Dendritic cell treated with granulocyte-macrophage colony-stimulating factor and Interleukin-4, amounts not matched to agents 40 ng/mL and 50 ng/mL, for 4 days (primary cell): Measurements from ENCODE around the gene COL27A1.
"Not testable (repeated sequence)": the region's sequence is repeated elsewhere in the genome, so short reads cannot be mapped to it uniquely, and the experiment has no call there.

Experiments
- H3K27ac Mint-ChIP-seq: one replicate; pipeline ENCODE4 v1.8.0; 2022; ENCODE audit warnings: mild to moderate bottlenecking, mixed read lengths
- H3K27me3 Mint-ChIP-seq: one replicate; pipeline ENCODE4 v1.8.0; 2022; ENCODE audit warnings: mild to moderate bottlenecking, mixed read lengths
- H3K36me3 Mint-ChIP-seq: one replicate; pipeline ENCODE4 v1.8.0; 2022; ENCODE audit warnings: low read depth, mixed read lengths
- H3K4me1 Mint-ChIP-seq: one replicate; pipeline ENCODE4 v1.8.0; 2022; ENCODE audit warnings: low read depth, mixed read lengths
- H3K4me3 Mint-ChIP-seq: one replicate; pipeline ENCODE4 v1.8.0; 2022; ENCODE audit warnings: mild to moderate bottlenecking, moderate library complexity, mixed read lengths
- H3K9me3 Mint-ChIP-seq: one replicate; pipeline ENCODE4 v1.8.0; 2022; ENCODE audit warnings: mixed read lengths
- intact Hi-C: fragments of 100-400 bp; cut with micrococcal nuclease; formaldehyde crosslinking; loops from one replicate; pipeline ENCODE4 v1.15.0; 2022

COL27A1 gene

DNA sequence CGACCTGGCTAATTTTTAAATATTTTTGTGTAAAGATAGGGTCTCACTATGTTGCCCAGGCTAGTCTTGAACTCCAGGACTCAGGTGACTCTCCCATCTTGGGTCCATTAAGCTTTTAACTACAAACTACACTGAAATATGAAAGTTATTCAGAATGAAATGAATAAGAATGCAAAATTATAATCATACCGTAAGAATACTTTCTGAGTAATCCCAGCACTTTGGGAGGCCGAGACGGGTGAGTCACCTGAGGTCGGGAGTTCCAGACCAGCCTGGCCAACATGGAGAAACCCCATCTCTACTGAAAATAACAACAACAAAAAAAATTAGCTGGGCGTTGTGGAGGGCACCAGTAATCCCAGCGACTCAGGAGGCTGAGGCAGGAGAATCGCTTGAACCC, 166.4 kb downstream of the COL27A1 start:
- Mint-ChIP-seq H3K4me1 (peaks cover 7% of the 10 kb centered on the region), H3K27ac (no peak overlapping the region), H3K27me3 (no peaks in the 10 kb centered on the region), H3K9me3 (no peaks in the 10 kb centered on the region), H3K4me3 (no peak overlapping the region), H3K36me3 (no peaks in the 10 kb centered on the region)
- intact Hi-C loops, result no loop called here

DNA sequence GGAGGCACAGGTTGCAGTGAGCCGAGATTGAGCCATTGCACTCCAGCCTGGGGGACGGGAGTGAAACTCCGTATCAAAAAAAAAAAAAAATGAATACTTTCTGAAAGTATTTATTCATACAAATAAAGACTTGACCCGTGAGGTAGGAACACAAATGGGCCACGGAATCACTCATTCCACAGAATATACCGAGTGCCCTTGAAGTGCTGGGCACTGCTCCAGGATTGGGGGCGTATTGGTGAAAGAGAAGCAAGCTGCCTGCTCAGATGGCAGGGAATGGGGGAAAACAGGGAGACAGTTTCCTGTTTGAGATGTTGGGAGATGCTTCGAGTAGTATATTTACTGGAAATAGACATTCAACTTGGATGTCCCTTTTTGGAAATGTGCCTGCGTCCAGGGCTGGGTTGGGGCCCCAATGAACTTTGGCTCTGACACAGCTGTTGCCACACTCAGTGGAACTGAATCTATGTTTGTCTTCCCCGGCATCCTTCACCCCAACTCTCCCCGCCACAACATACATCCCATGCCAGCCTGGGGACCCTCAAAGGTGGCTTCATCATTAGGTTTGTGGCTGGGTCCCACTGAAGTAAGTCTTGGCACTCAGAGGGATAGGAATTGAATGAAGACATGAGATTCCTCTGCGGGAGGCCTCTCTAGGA, 167.0 kb downstream of the COL27A1 start:
- H3K27me3 Mint-ChIP-seq, H3K4me1 Mint-ChIP-seq, H3K9me3 Mint-ChIP-seq, H3K4me3 Mint-ChIP-seq, H3K36me3 Mint-ChIP-seq, intact Hi-C loops, H3K27ac Mint-ChIP-seq: not testable (repeated sequence)

DNA sequence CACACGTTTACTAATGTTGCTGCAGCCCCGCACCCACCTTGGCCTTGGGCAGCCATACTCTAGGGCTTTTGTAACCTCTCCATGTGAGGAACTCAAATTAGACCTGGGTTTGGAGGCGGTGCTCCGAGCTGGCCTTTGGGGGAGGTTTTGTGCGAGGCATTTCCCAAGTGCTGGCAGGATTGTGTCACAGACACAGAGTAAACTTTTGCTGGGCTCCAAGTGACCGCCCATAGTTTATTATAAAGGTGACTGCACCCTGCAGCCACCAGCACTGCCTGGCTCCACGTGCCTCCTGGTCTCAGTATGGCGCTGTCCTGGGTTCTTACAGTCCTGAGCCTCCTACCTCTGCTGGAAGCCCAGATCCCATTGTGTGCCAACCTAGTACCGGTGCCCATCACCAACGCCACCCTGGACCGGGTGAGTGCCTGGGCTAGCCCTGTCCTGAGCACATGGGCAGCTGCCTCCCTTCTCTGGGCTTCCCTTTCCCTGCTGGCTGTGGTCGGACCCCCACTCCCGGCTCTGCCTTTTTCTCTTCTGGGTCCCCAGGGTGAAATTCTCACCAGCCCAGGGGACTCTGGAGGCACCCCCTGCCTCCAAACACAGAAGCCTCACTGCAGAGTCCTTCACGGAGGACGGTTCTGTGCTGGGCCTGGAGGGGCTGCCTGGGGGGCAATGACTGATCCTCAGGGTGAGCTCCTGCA, 167.6 kb downstream of the COL27A1 start, which contains the start of gene ORM1:
Gene ORM1, plus strand, starts transcription at position 268 of the 701 bp plus-strand sequence. Its CDS starts 36 bp downstream, at position 304.
- H3K36me3 Mint-ChIP-seq, H3K4me3 Mint-ChIP-seq, intact Hi-C loops, H3K27me3 Mint-ChIP-seq, H3K9me3 Mint-ChIP-seq, H3K4me1 Mint-ChIP-seq, H3K27ac Mint-ChIP-seq: not testable (repeated sequence)

DNA sequence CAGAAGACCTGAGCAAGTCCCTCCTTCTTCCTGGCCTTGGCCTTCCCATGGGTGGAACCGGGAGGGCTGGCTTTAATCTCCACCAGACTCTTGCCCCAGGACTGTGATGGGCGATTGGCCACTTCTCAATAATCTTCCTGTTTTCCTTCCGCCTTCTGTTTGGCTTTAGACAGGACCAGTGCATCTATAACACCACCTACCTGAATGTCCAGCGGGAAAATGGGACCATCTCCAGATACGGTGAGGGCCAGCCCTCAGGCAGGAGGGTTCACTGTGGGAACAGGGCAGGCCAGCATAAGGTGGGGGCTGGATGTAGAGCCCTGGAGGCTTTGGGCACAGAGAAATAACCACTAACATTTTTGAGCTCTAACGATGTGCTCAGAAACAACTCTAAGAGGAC, 168.5 kb downstream of the COL27A1 start:
- H3K9me3 Mint-ChIP-seq, H3K27me3 Mint-ChIP-seq, H3K4me1 Mint-ChIP-seq, H3K27ac Mint-ChIP-seq, H3K4me3 Mint-ChIP-seq, H3K36me3 Mint-ChIP-seq, intact Hi-C loops: not testable (repeated sequence)

DNA sequence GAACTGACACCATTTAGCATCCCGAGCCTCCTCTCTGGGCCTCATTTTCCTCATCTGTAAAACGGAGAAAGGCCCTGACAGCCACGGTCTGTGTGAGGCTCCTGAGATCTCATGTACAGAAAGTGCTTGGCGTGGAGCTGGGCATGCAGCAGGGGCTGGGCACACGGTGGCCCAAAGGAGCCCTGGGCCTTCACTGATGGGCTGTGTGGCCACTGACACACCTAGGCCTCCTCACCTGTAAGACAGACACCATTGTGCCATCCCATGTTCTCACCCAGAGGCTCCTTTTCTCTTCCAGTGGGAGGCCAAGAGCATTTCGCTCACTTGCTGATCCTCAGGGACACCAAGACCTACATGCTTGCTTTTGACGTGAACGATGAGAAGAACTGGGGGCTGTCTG, 169.2 kb downstream of the COL27A1 start:
- Mint-ChIP-seq H3K27ac (no peak overlapping the region), H3K4me3 (no peak overlapping the region), H3K9me3 (no peaks in the 10 kb centered on the region), H3K36me3 (no peaks in the 10 kb centered on the region), H3K27me3 (no peaks in the 10 kb centered on the region), H3K4me1 (no peaks in the 10 kb centered on the region)
- intact Hi-C loops, result no loop called here

DNA sequence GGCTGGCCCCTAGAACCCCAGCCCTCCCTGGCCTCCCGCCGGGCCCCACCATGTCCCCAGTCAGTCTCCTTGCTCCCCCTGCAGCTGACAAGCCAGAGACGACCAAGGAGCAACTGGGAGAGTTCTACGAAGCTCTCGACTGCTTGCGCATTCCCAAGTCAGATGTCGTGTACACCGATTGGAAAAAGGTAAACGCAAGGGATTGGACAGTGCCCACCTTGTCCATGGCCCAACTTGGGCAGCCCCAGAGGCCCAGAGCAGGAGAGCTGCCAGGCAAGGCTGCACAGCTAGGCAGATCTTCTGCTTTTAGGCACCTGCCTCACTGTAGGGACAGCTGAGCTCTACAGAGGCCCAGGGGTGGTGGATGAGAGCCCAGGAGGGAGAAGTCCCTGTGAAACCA, 169.6 kb downstream of the COL27A1 start:
- H3K27ac Mint-ChIP-seq, H3K4me3 Mint-ChIP-seq, H3K9me3 Mint-ChIP-seq, H3K36me3 Mint-ChIP-seq, H3K4me1 Mint-ChIP-seq, intact Hi-C loops, H3K27me3 Mint-ChIP-seq: not testable (repeated sequence)

DNA sequence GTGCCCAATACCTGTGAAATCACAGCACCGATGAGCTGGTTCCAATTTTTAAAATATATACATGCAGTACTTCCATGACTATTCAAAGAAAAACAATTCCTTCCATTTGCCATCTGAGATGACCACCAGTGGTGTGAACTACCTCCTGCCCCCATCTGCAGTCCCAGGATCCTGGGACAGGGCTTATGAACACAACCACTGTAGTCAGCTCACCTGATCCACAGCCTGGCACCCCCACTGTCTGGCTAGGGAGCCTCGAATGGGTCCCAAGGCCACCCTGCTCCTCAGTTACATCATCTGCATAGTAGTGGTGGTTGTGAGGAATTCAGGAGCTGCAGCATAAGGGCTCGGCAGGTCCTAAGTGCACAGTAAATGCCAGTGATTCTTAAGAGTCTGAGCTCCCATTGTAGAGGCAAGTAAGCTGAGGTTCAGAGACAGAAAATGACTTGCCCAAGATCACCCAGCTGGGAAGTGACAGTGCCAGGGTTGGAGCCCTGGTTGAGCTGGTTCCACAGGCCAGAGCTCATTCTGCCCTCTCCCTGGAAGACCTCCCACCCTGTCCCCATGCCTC, 170.4 kb downstream of the COL27A1 start:
- H3K4me1 Mint-ChIP-seq, H3K27ac Mint-ChIP-seq, H3K27me3 Mint-ChIP-seq, intact Hi-C loops, H3K4me3 Mint-ChIP-seq, H3K9me3 Mint-ChIP-seq, H3K36me3 Mint-ChIP-seq: not testable (repeated sequence)

DNA sequence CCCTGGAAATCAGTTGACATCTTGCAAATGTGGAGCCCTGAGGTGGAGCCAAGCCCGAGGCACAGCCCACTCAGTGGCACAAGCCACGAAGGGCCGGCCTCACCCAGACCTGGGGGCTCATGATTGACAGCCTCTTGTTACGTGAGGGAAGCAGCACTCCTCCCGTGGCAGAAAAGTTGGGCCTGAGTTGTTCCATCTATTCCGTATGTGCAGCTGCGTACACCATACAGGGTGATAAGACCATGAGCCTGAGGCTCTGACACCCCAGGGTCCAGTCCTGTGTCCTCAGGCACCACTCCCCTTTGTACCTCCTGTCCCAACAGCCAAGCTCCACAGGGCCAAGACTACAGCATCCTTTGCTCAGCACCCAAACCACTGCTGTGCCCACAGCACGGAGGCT, 172.4 kb downstream of the COL27A1 start:
- Mint-ChIP-seq H3K4me1 (no peaks in the 10 kb centered on the region), H3K4me3 (no peak overlapping the region), H3K9me3 (no peaks in the 10 kb centered on the region), H3K36me3 (no peaks in the 10 kb centered on the region), H3K27me3 (peaks cover 7% of the 10 kb centered on the region), H3K27ac (no peak overlapping the region)
- intact Hi-C loops, result no loop called here

DNA sequence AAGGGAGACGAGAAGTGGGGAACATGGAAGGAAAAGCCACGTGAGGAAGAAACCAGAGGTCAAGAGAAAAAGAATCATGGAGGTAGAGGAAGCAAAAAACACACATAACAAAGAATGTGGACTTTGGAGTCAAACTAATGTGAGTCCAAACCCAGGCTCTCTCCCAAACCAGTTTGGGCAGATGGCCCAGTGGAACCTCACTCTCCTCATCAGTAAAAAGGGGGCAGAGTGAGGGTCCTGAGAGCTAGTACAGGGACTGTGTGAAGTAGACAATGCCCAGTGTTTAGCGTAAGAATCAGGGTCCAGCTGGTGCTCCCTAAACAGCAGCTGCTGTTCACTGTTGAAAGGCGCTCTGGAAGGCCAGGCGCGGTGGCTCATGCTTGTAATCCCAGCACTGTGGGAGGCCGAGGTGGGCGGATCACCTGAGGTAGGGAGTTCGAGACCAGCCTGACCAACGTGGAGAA, 173.1 kb downstream of the COL27A1 start:
- H3K36me3 Mint-ChIP-seq, H3K4me3 Mint-ChIP-seq, H3K27ac Mint-ChIP-seq: not testable (repeated sequence)

DNA sequence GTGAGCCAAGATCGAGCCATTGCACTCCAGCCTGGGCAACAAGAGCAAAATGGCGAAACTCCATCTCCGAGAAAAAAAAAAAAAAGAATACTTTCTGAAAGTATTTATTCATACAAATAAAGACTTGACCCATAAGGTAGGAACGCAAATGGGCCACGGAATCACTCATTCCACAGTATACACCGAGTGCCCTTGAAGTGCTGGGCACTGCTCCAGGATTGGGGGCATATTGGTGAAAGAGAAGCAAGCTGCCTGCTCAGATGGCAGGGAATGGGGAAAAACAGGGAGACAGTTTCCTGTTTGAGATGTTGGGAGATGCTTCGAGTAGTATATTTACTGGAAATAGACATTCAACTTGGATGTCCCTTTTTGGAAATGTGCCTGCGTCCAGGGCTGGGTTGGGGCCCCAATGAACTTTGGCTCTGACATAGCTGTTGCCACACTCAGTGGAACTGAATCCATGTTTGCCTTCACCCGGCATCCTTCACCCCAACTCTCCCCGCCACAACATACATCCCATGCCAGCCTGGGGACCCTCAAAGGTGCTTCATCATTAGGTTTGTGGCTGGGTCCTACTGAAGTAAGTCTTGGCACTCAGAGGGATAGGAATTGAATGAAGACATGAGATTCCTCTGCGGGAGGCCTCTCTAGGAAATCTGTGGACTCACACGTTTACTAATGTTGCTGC, 173.7 kb downstream of the COL27A1 start:
- intact Hi-C loops, H3K9me3 Mint-ChIP-seq, H3K36me3 Mint-ChIP-seq, H3K27me3 Mint-ChIP-seq, H3K4me3 Mint-ChIP-seq, H3K27ac Mint-ChIP-seq, H3K4me1 Mint-ChIP-seq: not testable (repeated sequence)

More for the DNA sequence above, 173.1 kb downstream of the COL27A1 start:
- H3K9me3 Mint-ChIP-seq, intact Hi-C loops, H3K27me3 Mint-ChIP-seq, H3K4me1 Mint-ChIP-seq: not testable (repeated sequence)

DNA sequence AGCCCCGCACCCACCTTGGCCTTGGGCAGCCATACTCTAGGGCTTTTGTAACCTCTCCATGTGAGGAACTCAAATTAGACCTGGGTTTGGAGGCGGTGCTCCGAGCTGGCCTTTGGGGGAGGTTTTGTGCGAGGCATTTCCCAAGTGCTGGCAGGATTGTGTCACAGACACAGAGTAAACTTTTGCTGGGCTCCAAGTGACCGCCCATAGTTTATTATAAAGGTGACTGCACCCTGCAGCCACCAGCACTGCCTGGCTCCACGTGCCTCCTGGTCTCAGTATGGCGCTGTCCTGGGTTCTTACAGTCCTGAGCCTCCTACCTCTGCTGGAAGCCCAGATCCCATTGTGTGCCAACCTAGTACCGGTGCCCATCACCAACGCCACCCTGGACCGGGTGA, 174.3 kb downstream of the COL27A1 start, which contains the start of gene ORM2:
Gene ORM2, plus strand, starts transcription at position 245 of the 398 bp plus-strand sequence. Its CDS starts 36 bp downstream, at position 281.
- H3K4me1 Mint-ChIP-seq, intact Hi-C loops, H3K4me3 Mint-ChIP-seq, H3K36me3 Mint-ChIP-seq, H3K9me3 Mint-ChIP-seq, H3K27me3 Mint-ChIP-seq, H3K27ac Mint-ChIP-seq: not testable (repeated sequence)

DNA sequence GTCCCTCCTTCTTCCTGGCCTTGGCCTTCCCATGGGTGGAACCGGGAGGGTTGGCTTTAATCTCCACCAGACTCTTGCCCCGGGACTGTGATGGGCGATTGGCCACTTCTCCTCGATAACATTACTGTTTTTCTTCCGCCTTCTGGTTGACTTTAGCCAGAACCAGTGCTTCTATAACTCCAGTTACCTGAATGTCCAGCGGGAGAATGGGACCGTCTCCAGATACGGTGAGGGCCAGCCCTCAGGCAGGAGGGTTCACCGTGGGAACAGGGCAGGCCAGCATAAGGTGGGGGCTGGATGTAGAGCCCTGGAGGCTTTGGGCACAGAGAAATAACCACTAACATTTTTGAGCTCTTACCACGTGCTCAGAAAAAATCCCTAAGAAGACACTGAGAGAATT, 175.3 kb downstream of the COL27A1 start:
- intact Hi-C loops, result no loop called here
- peaks cover 9% of the 10 kb centered on the region for H3K9me3 Mint-ChIP-seq
- peaks cover 15% of the 10 kb centered on the region for H3K36me3 Mint-ChIP-seq
- H3K4me1 Mint-ChIP-seq, result peaks cover 5% of the 10 kb centered on the region
- H3K27me3 Mint-ChIP-seq, result peaks cover 7% of the 10 kb centered on the region
- H3K4me3 Mint-ChIP-seq, result no peak overlapping the region
- no peak overlapping the region for H3K27ac Mint-ChIP-seq

DNA sequence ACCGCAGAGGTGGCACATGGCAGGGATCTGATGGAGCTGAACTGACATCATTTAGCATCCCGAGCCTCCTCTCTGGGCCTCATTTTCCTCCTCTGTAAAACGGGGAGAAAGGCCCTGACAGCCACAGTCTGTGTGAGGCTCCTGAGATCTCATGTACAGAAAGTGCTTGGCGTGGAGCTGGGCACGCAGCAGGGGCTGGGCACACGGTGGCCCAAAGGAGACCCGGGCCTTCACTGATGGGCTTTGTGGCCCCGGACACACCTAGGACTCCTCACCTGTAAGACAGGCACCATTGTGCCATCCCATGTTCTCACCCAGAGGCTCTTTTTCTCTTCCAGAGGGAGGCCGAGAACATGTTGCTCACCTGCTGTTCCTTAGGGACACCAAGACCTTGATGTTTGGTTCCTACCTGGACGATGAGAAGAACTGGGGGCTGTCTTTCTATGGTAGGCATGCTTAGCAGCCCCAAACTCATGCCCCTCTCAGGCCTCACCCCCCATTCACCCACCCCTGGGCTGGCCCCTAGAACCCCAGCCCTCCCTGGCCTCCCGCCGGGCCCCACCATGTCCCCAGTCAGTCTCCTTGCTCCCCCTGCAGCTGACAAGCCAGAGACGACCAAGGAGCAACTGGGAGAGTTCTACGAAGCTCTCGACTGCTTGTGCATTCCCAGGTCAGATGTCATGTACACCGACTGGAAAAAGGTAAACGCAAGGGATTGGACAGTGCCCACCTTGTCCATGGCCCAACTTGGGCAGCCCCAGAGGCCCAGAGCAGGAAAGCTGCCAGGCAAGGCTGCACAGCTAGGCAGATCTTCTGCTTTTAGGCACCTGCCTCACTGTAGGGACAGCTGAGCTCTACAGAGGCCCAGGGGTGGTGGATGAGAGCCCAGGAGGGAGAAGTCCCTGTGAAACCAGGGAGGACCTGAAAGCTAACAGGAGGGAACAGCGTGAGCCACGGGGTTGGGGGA, 176.2 kb downstream of the COL27A1 start:
- H3K27ac Mint-ChIP-seq, H3K9me3 Mint-ChIP-seq, H3K4me1 Mint-ChIP-seq, H3K27me3 Mint-ChIP-seq, H3K4me3 Mint-ChIP-seq, intact Hi-C loops: not testable (repeated sequence)
- H3K36me3 Mint-ChIP-seq, result peaks cover 23% of the 10 kb centered on the region
